ENCODE measurements around the gene CCDC32. TPM values are rescaled to one million over a fixed set of nuclear protein-coding genes. Genes with fewer than 3 reads are reported as not detected.

Gene CCDC32
- total RNA-seq, 1 experiment from 2014 or later: 8.9 TPM

GRCh38 chr15:40512440-40512839, 52.4 kb downstream of the CCDC32 start:
- no peak overlapping the region for H4K8ac ChIP-seq (replicated peaks; ENCODE audit: insufficient read length, low read depth, low read length)
- H3K4me1 ChIP-seq (ENCODE audit: insufficient read depth, low read length): no peaks in the 10 kb centered on the region
- no peak overlapping the region for H4K91ac ChIP-seq (ENCODE audit: insufficient read length, low read depth, low read length)
- peaks cover 7% of the 10 kb centered on the region for H3K23me2 ChIP-seq (ENCODE audit: insufficient read length, low read depth, low read length, poor library complexity, severe bottlenecking)
- H3K27ac ChIP-seq (ENCODE audit: insufficient read length, low read depth, low read length): no peak overlapping the region
- no peak overlapping the region for H4K5ac ChIP-seq (ENCODE audit: insufficient read length, low read depth, low read length)
- no peaks in the 10 kb centered on the region for H3K9me3 ChIP-seq (ENCODE audit: control insufficient read depth, low read depth, low read length)
- no peak overlapping the region for H2BK12ac ChIP-seq (ENCODE audit: insufficient read length, low read depth, low read length)
- H3K79me2 ChIP-seq (ENCODE audit: insufficient read depth, low read length): no peaks in the 10 kb centered on the region
- H2BK15ac ChIP-seq (ENCODE audit: low read depth, low read length): no peak overlapping the region
- peak overlapping the region in 1 of 3 experiments; percentile 0; a peak in 1 of 7 replicates for H3K27ac Mint-ChIP-seq
- no peak overlapping the region for H3T11ph ChIP-seq (ENCODE audit: low read length)
- peak overlapping the region; percentile 57 to 61 for H3K4me3 Mint-ChIP-seq
- no peak overlapping the region for H3K4ac ChIP-seq (ENCODE audit: low read depth, low read length)
- TF ChIP-seq, protein P1, sequence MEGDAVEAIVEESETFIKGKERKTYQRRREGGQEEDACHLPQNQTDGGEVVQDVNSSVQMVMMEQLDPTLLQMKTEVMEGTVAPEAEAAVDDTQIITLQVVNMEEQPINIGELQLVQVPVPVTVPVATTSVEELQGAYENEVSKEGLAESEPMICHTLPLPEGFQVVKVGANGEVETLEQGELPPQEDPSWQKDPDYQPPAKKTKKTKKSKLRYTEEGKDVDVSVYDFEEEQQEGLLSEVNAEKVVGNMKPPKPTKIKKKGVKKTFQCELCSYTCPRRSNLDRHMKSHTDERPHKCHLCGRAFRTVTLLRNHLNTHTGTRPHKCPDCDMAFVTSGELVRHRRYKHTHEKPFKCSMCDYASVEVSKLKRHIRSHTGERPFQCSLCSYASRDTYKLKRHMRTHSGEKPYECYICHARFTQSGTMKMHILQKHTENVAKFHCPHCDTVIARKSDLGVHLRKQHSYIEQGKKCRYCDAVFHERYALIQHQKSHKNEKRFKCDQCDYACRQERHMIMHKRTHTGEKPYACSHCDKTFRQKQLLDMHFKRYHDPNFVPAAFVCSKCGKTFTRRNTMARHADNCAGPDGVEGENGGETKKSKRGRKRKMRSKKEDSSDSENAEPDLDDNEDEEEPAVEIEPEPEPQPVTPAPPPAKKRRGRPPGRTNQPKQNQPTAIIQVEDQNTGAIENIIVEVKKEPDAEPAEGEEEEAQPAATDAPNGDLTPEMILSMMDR (conservative IDR thresholded peaks at IDR 0.05): no peak
- no peak overlapping the region for H2AFZ ChIP-seq (ENCODE audit: low read length)
- H3K18ac ChIP-seq (ENCODE audit: insufficient read length, low read depth, low read length): no peak overlapping the region
- peaks cover 66% of the 10 kb centered on the region for H3K27me3 Mint-ChIP-seq (ENCODE audit: low read depth)
- no CpG with 5 or more reads among the region's 2 CpGs for WGBS (ENCODE audit: extremely low coverage, insufficient read length, low lambda C conversion rate)
- no peaks in the 10 kb centered on the region for H3K79me1 ChIP-seq (ENCODE audit: insufficient read depth, low read depth, low read length, poor library complexity, severe bottlenecking)
- H2AK5ac ChIP-seq (ENCODE audit: insufficient read length, low read length): no peak overlapping the region
- H4K20me1 ChIP-seq (ENCODE audit: control insufficient read depth, insufficient read depth, insufficient read length): no peaks in the 10 kb centered on the region
- H3K36me3 Mint-ChIP-seq (ENCODE audit: insufficient read depth in 1 of 3, low read depth in 3 of 3): no peaks in the 10 kb centered on the region
- no peak overlapping the region for H2BK120ac ChIP-seq (ENCODE audit: low read depth, low read length, poor library complexity, severe bottlenecking)
- H3K27me3 ChIP-seq (ENCODE audit: insufficient read depth, low read length): peaks cover 12% of the 10 kb centered on the region; the same call in 1 of the 2 replicates
- H3K9me3 Mint-ChIP-seq: no peaks in the 10 kb centered on the region
- no peak overlapping the region for H2BK5ac ChIP-seq (ENCODE audit: insufficient read length, low read length)
- H3K23ac ChIP-seq (ENCODE audit: insufficient read length, low read depth, low read length): no peak overlapping the region
- H3K56ac ChIP-seq (ENCODE audit: insufficient read length, low read depth, low read length): no peak overlapping the region
- no peak for DNase-seq
- no peak overlapping the region for H3K9ac ChIP-seq (ENCODE audit: extremely low read depth, insufficient read length, low read length)
- no peak overlapping the region for H2BK20ac ChIP-seq (ENCODE audit: low read depth, low read length, poor library complexity, severe bottlenecking)
- peak overlapping the region; percentile 51 for H3K4me2 ChIP-seq (ENCODE audit: insufficient read depth, insufficient read length, low read length)
- H3K4me1 Mint-ChIP-seq: peaks cover 12 to 14% of the 10 kb centered on the region in 2 experiments
- no peak overlapping the region for H3K14ac ChIP-seq (ENCODE audit: insufficient read depth, low read length)

Data from H9 (cell line).